Spinal cord (tissue), 10 donors: ENCODE data around the gene PRKCH. TPM values are rescaled to one million over a fixed set of nuclear protein-coding genes. Genes with fewer than 3 reads are reported as not detected.

Experiments
- DNase-seq, 6 donors: peaks; one replicate each; pipeline versions ENCODE4 v3.0.0 to v3.0.0-alpha.2; 2013 to 2015; ENCODE audit warnings: low spot score in 6 of 6, low read depth in 4 of 6
- H3K27ac ChIP-seq: one replicate; pipeline ENCODE4 v1.5.1; 2013; ENCODE audit warnings: low read depth, low read length, control low read depth
- H3K27me3 ChIP-seq: one replicate; pipeline ENCODE4 v1.6.1; 2013; ENCODE audit warnings: low read length; ENCODE audit not compliant: control insufficient read depth, insufficient read depth
- H3K36me3 ChIP-seq: one replicate; pipeline ENCODE4 v1.6.1; 2013; ENCODE audit warnings: low read length; ENCODE audit not compliant: control insufficient read depth, insufficient read depth
- H3K4me1 ChIP-seq: one replicate; pipeline ENCODE4 v1.6.1; 2013; ENCODE audit warnings: low read length; ENCODE audit not compliant: control insufficient read depth, insufficient read depth
- H3K4me3 ChIP-seq: one replicate; pipeline ENCODE4 v1.5.1; 2013; ENCODE audit warnings: low read depth, low read length, control low read depth
- H3K9me3 ChIP-seq: one replicate; pipeline ENCODE4 v1.6.1; 2013; ENCODE audit warnings: low read length; ENCODE audit not compliant: control insufficient read depth, insufficient read depth
- WGBS: methylation state at CpG from one replicate; pipeline ENCODE4 v1.1.5; 2013; ENCODE audit warnings: missing lambda C conversion rate; ENCODE audit not compliant: insufficient coverage; 5-methylcytosine and 5-hydroxymethylcytosine counted together
- polyA plus RNA-seq, 2 donors: library from polyadenylated mRNA; unstranded; fragments of 120-200 nt; gene quantifications; one replicate each; pipeline ENCODE4 v1.2.1, GENCODE V29; 2013; ENCODE audit not compliant: insufficient read length in 2 of 2
- total RNA-seq, 2 donors: library from RNA; depleted of rRNA in 1 of 2; stranded (reverse); fragments of 120-200 nt in 1 of 2; fragments of >200 nt in 1 of 2; gene quantifications; one replicate each; pipeline versions ENCODE4 v1.2.3 to v1.2.4, GENCODE V29; 2013 to 2014
- donor health status: healthy.

Gene PRKCH
- total and polyA plus RNA-seq, 4 donors: 9.6 to 30.7 (median 15.5) TPM

DNA sequence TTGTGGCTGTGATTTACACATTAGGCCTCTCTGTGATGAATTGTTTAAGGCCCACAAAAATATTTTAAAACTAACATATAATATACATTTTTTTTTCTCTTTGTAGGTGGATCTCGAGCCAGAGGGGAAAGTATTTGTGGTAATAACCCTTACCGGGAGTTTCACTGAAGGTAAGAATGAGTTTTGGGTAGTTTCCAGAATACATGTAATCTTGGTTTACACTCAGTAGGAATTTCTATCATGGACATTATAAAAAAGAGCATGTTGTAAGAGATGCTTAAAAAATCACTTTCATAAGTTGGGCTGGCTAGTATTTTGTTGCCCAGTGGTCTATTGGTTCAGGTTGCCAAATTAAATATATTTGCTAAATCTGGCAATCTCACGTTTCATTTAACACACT lies 69.7 kb downstream of the PRKCH start:
- whole genome bisulfite sequencing: 100% methylated on average over 1 of the region's 3 CpGs
- Histone ChIP-seq H3K9me3 (no peaks in the 10 kb centered on the region), H3K4me3 (no peak overlapping the region), H3K4me1 (no peaks in the 10 kb centered on the region), H3K27me3 (no peaks in the 10 kb centered on the region), H3K27ac (no peak overlapping the region), H3K36me3 (no peaks in the 10 kb centered on the region)
- no peak for DNase-seq

DNA sequence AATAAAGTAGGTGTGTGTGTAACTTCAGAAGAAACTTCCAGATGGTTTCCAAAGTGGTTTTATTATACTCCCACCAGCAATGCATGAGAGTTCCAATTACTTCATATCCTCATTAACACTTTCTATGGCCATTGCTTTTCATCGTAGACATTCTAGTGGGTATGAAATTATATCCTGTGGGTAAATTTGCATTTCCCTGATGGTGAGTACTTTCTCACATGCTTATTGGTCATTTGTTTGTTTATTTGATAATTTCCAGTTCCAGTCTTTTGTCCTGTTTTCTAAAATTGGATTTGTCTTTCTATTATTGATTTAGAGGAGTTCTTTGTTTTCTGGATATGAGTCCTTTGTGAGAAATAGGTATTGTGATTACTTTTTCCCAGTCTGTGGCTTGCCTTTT lies 70.9 kb downstream of the PRKCH start:
- WGBS: no CpG with 5 or more reads among the region's 1 CpG
- no peaks in the 10 kb centered on the region for H3K9me3 ChIP-seq

DNA sequence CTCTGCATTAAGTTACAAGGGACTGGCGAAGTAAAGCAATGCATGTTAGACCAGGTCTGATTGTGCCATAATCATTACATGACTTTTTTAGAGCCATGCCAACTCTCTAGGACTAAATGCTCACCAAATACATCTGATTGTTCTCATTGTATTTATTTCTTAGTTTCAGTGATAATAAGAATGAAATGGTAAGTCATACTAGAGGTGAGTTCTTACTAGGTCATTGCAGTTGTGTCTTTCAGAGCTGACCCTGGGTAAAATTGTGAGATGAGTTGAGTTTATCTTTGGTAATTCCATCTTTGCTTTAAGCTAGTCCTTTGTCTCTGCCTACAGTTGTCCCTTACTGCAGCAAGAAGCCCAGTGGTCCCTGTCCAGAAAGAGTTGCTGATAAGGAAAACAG lies 73.2 kb downstream of the PRKCH start:
- no peaks in the 10 kb centered on the region for H3K9me3 ChIP-seq
- H3K27me3 ChIP-seq: no peaks in the 10 kb centered on the region
- no peaks in the 10 kb centered on the region for H3K4me1 ChIP-seq
- H3K36me3 ChIP-seq: no peaks in the 10 kb centered on the region
- DNase-seq: no peak
- no peak overlapping the region for H3K27ac ChIP-seq
- WGBS: 100% methylated on average over 1 of the region's 1 CpG
- no peak overlapping the region for H3K4me3 ChIP-seq

More for the DNA sequence above, 70.9 kb downstream of the PRKCH start:
- Histone ChIP-seq H3K4me3 (no peak overlapping the region), H3K27me3 (no peaks in the 10 kb centered on the region), H3K4me1 (no peaks in the 10 kb centered on the region), H3K36me3 (no peaks in the 10 kb centered on the region), H3K27ac (no peak overlapping the region)
- peak in 1 of 6 donors; percentile 29 for DNase-seq

DNA sequence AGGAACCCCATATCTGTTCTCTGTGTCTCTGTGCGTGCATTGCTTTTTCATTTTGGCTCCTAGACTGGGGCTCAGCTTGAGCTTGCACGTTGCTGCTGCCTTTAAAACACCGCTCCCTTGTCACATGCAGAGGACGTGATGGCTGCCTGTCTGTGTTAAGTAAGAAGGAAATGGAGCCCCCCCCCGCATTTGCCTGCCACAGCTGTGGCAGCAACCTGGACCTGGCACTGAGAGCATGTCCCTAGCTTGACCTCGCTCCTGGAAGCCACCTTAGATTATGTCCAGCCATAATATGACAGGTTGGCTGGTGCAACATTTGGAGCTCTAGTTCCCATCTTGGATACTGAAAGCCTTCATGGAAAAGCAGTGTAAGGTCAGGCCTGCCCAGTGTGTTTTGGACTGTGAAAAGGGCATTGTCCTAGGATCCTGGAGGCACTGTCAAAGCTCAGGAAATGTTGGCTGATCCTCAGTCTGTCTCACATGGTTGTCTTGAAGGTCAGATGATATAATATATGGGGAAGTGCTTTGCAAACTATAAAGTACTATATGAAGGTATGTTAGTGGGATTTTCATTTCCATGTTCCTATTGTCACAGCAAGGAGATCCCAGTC lies 73.8 kb downstream of the PRKCH start:
- no peaks in the 10 kb centered on the region for H3K4me1 ChIP-seq
- DNase-seq: no peak
- no peaks in the 10 kb centered on the region for H3K36me3 ChIP-seq
- H3K4me3 ChIP-seq: no peak overlapping the region
- 100% methylated on average over 1 of the region's 6 CpGs for WGBS
- H3K9me3 ChIP-seq: no peaks in the 10 kb centered on the region
- H3K27me3 ChIP-seq: no peaks in the 10 kb centered on the region
- H3K27ac ChIP-seq: no peak overlapping the region

DNA sequence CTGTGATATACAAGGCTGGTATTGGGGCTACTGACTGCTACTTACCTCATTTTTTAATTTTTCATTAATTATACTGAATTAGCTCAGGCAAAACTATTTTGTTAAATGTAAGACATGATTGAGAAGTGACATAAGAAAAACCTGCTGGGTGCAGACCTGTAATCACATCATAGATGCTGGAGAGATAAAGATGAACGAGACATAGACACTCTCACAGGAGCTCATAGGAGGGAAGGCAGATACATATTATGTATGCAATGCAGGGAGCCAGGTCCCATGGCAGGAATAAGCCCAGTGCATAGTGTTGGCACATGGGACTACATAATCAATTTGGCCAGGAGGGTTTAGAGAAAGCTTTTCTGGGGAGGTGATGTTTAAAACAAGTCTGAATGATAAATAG lies 74.9 kb downstream of the PRKCH start:
- no peaks in the 10 kb centered on the region for H3K4me1 ChIP-seq
- WGBS: no CpG with 5 or more reads among the region's 1 CpG

DNA sequence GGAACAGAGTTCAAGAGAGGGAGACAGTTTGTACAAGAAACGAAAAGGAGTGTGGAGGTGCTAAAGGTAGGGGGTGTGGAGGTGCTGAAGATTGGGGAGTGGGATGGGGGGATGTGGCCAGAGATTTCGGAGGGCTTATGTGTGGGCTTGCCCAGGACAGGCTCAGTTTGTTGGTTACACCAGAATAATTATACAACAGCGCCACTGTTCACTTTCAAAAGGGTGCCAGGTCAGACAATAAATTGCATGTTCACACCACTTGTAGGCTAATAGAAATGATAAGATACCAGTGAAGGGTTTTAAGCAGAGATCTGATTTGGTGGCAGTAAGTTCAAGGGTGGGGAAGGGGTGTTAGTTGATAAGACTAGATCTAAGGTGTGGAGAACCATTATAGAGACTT lies 75.3 kb downstream of the PRKCH start:
- WGBS: 100% methylated on average over 2 of the region's 3 CpGs
- DNase-seq: no peak
- no peaks in the 10 kb centered on the region for H3K4me1 ChIP-seq
- H3K27ac ChIP-seq: no peak overlapping the region
- H3K9me3 ChIP-seq: no peaks in the 10 kb centered on the region
- H3K4me3 ChIP-seq: no peak overlapping the region
- H3K27me3 ChIP-seq: no peaks in the 10 kb centered on the region
- no peaks in the 10 kb centered on the region for H3K36me3 ChIP-seq

More for the DNA sequence above, 74.9 kb downstream of the PRKCH start:
- no peaks in the 10 kb centered on the region for H3K36me3 ChIP-seq
- no peak overlapping the region for H3K4me3 ChIP-seq
- no peak overlapping the region for H3K27ac ChIP-seq
- DNase-seq: no peak
- H3K27me3 ChIP-seq: no peaks in the 10 kb centered on the region
- no peaks in the 10 kb centered on the region for H3K9me3 ChIP-seq

DNA sequence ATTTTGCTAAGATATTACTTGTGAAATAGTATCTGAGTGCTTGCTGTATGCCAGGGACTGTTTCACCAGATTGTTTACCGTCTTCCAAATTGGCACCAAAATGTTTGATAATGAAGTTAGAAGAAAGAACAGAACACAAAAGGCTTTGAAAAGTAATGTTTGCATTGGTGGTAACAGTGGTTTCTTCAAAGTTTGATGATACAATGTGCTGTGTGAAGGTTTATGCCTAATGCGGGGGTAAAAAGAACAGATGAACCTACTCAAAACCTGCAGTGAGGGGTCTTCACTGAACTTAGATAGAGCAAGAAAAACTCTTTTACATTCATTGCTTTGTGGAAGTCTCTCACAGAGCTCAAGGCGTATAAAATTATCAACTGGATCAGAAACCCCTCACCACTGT lies 76.2 kb downstream of the PRKCH start:
- 83% methylated on average over 1 of the region's 3 CpGs for WGBS
- no peak overlapping the region for H3K27ac ChIP-seq
- H3K27me3 ChIP-seq: no peaks in the 10 kb centered on the region
- H3K36me3 ChIP-seq: no peaks in the 10 kb centered on the region
- DNase-seq: no peak
- H3K4me3 ChIP-seq: no peak overlapping the region
- H3K9me3 ChIP-seq: no peaks in the 10 kb centered on the region
- H3K4me1 ChIP-seq: no peaks in the 10 kb centered on the region

DNA sequence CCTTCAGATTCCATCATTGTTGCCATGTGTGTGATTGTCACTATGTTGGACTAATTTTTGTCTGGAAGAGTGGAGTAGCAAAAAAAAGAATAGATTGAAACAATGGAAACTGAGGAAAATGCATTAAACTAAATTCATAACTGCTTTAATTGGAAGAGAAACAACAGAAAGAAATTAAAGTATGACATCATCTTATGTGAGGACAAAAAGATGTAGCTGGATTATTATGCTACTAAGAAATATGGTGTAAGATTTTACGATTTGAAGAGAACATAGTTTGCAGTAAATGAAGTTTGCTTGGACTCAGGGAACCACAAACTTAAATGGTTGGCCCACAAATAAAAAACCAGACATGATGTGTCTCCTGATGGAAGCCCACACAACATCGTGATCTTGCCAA lies 76.8 kb downstream of the PRKCH start:
- no peaks in the 10 kb centered on the region for H3K36me3 ChIP-seq
- no peak overlapping the region for H3K27ac ChIP-seq
- no peak overlapping the region for H3K4me3 ChIP-seq
- WGBS: 100% methylated on average over 1 of the region's 2 CpGs
- H3K9me3 ChIP-seq: no peaks in the 10 kb centered on the region
- no peak for DNase-seq
- H3K4me1 ChIP-seq: no peaks in the 10 kb centered on the region
- no peaks in the 10 kb centered on the region for H3K27me3 ChIP-seq

DNA sequence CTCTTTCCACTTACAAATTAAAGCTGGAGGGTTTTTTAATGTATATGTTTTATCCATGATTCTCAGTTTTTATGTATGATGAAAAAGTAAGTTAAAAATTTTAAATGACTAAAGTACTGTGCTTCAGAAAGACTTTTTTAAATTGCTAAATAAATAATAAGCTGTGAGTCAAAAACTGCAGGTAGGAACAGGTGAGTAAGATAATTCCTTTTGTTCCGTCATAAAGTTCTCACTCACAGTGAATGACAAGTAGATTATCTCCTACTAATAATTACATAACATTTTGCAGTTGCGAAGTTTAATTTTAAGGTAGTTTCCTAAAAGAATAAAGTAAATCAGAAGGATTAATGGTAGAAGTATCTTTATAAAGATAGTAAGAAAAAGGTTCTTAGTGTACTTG lies 78.0 kb downstream of the PRKCH start:
- Histone ChIP-seq H3K27me3 (no peaks in the 10 kb centered on the region), H3K9me3 (no peaks in the 10 kb centered on the region), H3K4me3 (no peak overlapping the region), H3K36me3 (no peaks in the 10 kb centered on the region), H3K27ac (no peak overlapping the region), H3K4me1 (no peaks in the 10 kb centered on the region)
- no CpG with 5 or more reads among the region's 2 CpGs for WGBS
- DNase-seq: no peak

DNA sequence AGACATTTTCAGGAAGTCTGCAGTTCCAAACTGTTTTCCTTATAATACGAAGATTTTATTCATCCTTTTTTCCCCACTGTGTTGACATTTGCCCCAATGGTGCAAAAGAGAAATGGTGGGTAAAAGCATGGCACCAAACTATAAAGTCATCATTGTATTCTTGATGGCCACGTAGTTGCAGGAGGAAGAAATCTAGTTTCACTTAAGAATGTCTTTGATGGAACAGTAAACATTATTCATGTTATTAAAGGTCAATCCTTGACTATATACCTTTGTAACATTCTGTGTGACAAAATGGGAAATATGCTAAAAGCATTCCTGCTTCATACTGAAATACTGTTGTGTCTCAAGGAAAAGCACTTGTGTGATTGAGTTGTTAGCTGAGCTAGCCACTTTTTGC lies 80.1 kb downstream of the PRKCH start:
- Histone ChIP-seq H3K27ac (no peak overlapping the region), H3K36me3 (no peaks in the 10 kb centered on the region), H3K9me3 (no peaks in the 10 kb centered on the region), H3K27me3 (no peaks in the 10 kb centered on the region), H3K4me1 (no peaks in the 10 kb centered on the region), H3K4me3 (no peak overlapping the region)
- DNase-seq: no peak
- WGBS: no CpG with 5 or more reads among the region's 2 CpGs
